K562 (cell line): ENCODE measurements around the gene CYP26A1.

Experiments
- PHF8 ChIP-seq: fragments of 200-600 bp; sonication (generic); IDR thresholded peaks from 2 replicates; pipeline ENCODE4 v1.6.1; 2012; ENCODE audit warnings: mixed run types, mild to moderate bottlenecking, inconsistent platforms, low read length, moderate library complexity, borderline replicate concordance
- TEAD2 ChIP-seq: fragments of 450-650 bp; IDR thresholded peaks from 2 replicates; pipeline ENCODE4 v1.6.1; 2016; ENCODE audit warnings: missing genetic modification characterization, control low read depth, missing compliant biosample characterization
- TF ChIP-seq, protein P1 (sequence below): sonication (generic); formaldehyde crosslinking; IDR thresholded peaks from 2 replicates; pipeline ENCODE4 v1.8.0; 2023; ENCODE audit warnings: mild to moderate bottlenecking, missing genetic modification reagents

DNA sequence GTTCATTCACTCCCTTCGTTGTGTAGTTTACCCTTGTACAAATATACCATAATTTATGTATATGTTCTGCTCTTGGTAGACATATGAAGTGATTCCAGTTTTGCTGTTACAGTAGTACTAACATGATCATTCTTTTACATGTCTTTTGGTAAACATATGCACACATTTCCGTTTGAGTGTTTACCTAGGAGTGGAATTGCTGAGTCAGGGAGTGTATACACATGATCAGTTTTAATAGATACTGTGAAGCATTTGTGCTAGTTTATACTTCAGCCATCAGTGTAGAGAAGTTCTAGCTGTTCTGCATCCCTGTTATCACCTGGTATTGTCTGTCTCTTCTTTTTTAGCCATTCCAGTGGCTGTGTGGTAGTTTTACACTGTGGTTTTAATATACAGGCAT, 47.6 kb upstream of the CYP26A1 start:
- TF ChIP-seq PHF8, result no peak
- TF ChIP-seq TEAD2 (tag), result no peak
- TF ChIP-seq, protein P1, sequence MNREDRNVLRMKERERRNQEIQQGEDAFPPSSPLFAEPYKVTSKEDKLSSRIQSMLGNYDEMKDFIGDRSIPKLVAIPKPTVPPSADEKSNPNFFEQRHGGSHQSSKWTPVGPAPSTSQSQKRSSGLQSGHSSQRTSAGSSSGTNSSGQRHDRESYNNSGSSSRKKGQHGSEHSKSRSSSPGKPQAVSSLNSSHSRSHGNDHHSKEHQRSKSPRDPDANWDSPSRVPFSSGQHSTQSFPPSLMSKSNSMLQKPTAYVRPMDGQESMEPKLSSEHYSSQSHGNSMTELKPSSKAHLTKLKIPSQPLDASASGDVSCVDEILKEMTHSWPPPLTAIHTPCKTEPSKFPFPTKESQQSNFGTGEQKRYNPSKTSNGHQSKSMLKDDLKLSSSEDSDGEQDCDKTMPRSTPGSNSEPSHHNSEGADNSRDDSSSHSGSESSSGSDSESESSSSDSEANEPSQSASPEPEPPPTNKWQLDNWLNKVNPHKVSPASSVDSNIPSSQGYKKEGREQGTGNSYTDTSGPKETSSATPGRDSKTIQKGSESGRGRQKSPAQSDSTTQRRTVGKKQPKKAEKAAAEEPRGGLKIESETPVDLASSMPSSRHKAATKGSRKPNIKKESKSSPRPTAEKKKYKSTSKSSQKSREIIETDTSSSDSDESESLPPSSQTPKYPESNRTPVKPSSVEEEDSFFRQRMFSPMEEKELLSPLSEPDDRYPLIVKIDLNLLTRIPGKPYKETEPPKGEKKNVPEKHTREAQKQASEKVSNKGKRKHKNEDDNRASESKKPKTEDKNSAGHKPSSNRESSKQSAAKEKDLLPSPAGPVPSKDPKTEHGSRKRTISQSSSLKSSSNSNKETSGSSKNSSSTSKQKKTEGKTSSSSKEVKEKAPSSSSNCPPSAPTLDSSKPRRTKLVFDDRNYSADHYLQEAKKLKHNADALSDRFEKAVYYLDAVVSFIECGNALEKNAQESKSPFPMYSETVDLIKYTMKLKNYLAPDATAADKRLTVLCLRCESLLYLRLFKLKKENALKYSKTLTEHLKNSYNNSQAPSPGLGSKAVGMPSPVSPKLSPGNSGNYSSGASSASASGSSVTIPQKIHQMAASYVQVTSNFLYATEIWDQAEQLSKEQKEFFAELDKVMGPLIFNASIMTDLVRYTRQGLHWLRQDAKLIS (CRISPR knock-in tag), result no peak
